GM18499 (cell line): ENCODE results near the gene NBPF1.
"Not testable (repeated sequence)": the region's sequence is repeated elsewhere in the genome, so short reads cannot be mapped to it uniquely, and the experiment has no call there.

Experiments
- ATAC-seq: cut with Tn5 transposase; IDR thresholded peaks from one replicate; pipeline ENCODE4 v1.9.1; 2021; ENCODE audit warnings: moderate number of reproducible peaks; ENCODE audit not compliant: insufficient read depth, unreplicated experiment

The NBPF1 gene

GRCh38 chr1:16613185-16614147 lies at the start of gene NBPF1:
NBPF1 (minus strand) TSS chr1:16613564.
- no peak for ATAC-seq

- not testable (repeated sequence) for ATAC-seq
Measured at GRCh38 chr1:16658234-16658633, 44.9 kb upstream of the NBPF1 start.

DNA sequence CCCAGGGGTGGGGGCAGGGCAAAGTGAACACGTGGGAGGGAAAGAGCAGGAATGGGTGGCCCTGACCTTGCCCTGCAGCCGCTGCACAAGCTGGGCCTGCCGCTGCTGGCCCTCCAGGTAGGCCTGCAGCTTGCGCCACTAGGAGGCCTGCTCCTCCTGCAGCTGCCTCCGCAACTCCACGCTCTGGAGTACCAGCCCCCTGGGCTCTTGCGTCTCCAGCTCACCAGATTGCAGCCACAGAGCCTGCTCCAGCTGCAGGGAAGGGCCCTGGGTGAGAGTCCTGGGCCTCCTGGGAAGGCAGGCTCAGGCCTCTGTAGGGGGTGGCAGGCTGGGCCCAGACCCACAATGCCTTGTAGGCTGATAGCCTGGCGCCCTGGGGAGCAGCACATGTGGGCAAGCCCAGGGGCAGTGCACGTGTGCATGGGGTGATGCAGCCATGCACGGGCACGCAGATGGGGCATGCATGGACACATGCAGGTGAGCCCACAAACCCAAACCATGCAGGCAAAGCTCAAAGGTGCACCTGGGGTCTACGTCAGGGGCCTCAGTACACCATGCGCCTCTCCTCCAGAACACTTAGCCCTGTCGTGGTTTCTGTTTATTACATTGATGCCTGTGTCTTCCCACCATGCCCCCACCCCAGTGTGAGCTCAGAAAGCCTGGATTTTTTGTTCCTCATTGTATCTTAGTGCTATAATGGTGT lies 43.8 kb upstream of the NBPF1 start:
- ATAC-seq: not testable (repeated sequence)

DNA sequence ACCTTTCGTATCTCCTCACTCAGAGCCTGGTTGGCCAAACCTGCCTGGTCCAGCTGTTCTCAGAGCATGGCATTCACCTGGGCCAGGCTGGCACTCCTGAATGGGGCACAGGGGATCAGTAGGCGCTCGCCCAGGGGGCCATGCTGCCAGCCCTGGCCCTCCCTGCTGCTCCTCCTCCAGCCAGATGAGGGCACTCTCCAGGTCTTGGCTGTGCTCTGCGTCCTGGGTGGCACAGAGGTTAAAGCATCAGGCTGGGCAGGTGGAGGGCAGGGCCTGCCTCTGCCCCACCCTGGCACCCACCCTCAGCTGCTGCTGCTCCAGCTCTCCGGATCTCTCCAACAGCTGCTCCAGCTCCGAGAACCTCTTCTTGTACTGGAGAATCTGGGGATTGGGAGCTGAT lies 43.2 kb upstream of the NBPF1 start:
- ATAC-seq: not testable (repeated sequence)

- not testable (repeated sequence) for ATAC-seq
Measured at GRCh38 chr1:16651560-16651959, 38.2 kb upstream of the NBPF1 start.

DNA sequence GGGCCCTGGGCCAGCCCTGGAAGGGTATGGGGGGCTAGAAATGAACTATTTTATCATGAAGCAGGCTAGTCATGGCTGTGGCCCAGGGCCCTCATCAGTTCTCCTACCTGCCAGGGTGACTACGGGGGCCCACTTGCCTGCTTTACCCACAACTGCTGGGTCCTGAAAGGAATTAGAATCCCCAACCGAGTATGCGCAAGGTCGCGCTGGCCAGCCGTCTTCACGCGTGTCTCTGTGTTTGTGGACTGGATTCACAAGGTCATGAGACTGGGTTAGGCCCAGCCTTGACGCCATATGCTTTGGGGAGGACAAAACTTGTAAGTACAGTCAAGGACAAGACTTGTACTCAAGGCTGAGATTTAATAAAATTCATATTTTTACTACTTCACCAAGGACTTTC lies 36.6 kb upstream of the NBPF1 start:
- ATAC-seq: not testable (repeated sequence)

DNA sequence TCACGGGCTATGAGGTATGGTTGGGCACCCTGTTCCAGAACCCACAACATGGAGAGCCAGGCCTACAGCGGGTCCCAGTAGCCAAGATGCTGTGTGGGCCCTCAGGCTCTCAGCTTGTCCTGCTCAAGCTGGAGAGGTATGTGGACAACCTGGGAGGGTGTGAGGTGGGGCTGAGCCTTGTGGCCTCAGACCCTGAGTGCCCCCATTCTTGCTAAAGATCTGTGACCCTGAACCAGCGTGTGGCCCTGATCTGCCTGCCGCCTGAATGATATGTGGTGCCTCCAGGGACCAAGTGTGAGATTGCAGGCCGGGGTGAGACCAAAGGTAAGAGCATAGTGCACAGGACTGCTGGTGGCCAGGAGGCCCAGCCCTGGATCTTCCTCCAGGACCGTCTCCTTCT lies 36.0 kb upstream of the NBPF1 start:
- not testable (repeated sequence) for ATAC-seq

- ATAC-seq: not testable (repeated sequence)
Measured at GRCh38 chr1:16648756-16649155, 35.4 kb upstream of the NBPF1 start.

DNA sequence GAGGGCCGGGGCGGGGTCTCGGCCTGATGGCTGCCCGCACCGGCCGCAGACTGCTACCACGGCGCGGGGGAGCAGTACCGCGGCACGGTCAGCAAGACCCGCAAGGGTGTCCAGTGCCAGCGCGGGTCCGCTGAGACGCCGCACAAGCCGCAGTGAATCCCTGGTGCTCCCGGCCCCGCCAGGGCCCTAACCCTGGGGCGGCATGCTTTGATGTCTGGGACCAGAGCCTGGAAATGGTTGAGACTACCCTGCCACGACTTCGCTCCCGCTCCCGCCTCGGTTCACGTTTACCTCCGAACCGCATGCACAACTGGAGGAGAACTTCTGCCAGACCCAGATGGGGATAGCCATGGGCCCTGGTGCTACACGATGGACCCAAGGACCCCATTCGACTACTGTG lies 34.9 kb upstream of the NBPF1 start:
- ATAC-seq: not testable (repeated sequence)

DNA sequence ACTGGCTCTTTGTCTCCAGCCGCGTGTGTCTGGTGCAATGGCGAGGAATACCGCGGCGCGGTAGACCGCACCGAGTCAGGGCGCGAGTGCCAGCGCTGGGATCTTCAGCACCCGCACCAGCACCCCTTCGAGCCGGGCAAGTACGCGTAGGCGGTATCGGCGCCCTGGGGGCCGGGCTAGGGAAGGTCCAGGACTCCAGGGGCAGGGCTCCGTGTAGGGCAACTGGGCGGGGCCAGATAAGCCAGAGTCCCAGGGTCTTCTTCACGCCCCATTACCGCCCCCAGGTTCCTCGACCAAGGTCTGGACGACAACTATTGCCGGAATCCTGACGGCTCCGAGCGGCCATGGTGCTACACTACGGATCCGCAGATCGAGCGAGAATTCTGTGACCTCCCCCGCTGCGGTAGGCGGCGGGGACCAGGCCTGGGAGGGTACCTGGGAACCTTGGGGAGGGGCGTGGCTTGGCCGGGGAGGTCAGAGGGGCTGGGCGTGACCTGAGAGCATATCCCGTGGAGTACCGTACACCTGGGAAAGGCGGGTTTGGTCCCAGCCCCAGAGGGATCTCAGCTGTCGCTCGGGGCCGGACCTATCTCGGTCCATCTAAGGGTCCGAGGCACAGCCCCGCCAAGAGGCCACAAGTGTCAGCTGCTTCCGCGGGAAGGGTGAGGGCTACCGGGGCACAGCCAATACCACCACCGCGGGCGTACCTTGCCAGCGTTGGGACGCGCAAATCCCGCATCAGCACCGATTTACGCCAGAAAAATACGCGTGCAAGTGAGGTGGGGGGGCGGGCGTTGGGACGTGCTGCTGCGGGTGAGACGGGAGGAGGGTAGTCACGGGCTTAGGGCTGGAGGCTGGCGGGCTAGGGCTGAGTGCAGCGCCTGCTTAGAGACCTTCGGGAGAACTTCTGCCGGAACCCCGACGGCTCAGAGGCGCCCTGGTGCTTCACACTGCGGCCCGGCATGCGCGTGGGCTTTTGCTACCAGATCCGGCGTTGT lies 34.1 kb upstream of the NBPF1 start:
- not testable (repeated sequence) for ATAC-seq

DNA sequence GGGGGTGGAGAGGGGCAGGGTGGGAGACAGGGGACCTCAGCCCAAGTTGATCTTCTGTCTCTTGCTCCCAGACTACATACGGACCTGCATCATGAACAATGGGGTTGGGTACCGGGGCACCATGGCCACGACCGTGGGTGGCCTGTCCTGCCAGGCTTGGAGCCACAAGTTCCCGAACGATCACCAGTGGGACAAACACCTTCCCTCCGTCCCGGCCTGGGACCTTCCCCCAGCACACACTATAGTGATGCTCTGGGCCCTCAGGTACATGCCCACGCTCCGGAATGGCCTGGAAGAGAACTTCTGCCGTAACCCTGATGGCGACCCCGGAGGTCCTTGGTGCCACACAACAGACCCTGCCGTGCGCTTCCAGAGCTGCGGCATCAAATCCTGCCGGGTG lies 33.4 kb upstream of the NBPF1 start:
- not testable (repeated sequence) for ATAC-seq

DNA sequence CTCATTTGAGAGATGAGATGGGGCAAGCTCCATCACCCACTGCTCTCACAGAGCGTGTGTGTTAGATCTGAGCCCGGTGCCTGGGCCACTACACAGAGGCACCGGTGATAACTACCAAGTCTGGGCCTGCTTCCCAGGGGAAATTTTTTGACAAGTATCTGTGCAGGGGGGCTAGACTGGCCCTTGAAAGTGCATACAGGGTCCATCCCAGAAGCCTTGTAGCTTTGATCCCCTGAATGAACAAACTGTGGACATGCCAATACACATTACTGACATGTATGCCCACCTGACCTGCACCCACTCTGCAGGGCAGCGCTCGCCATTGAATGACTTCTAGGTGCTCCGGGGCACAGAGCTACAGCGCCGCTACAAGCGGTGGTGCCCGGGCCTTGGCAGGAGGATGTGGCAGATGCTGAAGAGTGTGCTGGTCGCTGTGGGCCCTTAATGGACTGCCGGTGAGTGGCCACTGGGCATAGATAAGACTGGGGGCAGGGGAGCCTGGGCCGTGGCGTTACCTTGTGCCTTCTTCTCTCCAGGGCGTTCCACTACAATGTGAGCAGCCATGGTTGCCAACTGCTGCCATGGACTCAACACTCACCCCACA lies 32.8 kb upstream of the NBPF1 start:
- not testable (repeated sequence) for ATAC-seq

DNA sequence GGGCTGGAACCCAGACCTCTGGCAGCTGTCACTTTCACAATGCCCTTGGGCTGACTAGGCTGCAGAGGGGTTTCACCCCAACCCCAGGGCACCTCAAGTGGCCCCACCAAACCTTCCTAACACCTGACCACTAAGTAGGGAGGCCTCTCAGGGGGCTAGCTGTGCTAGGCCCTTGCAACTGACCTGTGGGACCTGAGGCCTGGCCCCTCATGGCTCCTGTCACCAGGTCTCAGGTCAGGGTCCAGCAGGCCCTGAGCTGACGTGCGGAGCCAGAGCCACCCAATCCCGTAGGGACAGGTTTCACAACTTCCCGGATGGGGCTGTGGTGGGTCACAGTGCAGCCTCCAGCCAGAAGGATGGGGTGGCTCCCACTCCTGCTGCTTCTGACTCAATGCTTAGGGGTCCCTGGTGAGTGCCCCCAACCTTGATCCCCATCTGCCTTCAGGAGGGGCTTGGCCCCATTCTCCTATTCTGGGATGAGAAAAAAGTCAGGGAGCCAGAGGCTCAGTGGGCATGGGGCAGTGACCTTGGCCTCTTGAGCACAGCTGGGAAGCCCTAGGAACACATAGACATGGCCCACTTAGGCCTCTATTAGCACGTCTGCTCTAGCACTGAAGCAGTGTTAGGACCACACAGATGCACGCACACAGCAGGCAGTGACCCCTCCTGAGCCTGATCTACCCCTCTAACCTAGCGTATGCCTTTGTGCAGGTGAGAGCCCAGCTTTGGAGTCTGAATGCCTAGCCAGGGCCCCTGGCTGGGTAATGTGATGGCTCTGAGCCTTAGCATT lies 32.1 kb upstream of the NBPF1 start:
- not testable (repeated sequence) for ATAC-seq

DNA sequence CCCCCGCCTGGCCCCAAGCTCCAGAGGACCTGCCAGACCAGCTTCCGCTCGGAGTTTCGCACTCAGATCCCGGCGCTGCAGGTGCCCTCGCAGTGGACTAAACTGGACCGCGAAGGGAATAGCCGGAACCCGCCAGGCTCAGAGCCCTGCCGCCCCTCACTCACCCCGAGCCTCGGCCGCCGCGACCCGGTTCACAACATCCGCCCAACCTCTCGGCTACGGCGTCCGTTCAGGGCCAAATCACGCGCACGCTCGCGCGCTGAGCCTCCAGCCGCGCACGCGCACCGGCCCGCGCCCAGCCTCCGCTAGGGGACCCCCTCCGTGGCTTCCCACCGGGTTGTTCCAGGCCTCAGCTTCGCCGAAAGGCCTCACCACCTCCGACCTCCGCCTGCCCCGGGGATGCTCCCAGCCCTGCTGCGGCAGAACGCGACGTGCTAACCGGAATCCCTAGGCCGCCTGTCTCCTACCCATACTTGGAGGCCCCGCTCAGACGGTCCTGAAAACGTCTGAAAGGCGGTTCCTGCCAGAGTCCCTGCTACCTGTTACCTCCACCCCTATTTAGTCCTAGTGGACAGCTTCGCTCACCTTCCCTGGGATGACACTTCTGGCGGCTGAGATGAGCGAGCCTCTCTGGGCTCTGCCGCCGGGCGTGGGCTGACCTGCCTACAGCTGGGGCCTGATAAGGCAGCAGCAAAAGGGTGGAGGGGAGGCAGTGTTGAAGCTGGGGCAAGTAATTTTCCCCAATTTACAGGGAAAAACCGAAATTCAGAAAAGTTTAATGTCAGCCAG lies 31.3 kb upstream of the NBPF1 start:
- not testable (repeated sequence) for ATAC-seq

- ATAC-seq: no peak
Measured at GRCh38 chr1:16644193-16644481, 30.8 kb upstream of the NBPF1 start.

DNA sequence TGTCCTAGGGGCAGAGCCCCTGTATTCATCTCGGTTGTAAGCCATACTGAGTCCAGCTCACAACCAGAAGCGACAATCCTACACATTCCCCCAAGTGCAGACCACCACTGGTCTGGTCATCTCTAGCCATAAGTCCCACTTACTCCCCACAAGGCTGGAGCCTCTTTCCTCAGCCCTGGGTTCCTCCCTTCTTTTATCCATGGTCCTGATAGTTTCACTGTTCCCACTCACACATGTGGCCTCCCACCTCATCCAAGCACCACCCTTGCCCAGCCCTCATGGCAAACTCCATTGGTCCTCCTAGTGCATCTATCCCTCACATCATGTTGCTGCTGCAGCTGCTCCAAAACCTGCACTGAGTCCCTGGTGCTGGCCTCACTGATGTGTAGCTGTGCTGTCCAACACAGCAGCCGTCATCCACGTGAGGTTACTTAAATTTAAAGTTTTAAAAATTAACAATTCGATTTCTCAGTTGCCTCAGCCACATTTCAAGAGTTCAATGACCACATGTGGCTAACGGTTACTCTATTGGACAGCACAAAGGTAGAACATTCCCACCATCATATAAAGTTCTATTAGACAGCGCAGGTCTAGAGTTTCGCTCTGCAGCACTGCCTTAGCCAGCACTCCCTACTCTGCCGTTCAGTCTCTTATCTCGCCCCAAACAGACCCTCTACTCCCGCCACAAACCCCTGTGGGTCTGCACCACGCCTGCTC lies 30.3 kb upstream of the NBPF1 start:
- not testable (repeated sequence) for ATAC-seq

DNA sequence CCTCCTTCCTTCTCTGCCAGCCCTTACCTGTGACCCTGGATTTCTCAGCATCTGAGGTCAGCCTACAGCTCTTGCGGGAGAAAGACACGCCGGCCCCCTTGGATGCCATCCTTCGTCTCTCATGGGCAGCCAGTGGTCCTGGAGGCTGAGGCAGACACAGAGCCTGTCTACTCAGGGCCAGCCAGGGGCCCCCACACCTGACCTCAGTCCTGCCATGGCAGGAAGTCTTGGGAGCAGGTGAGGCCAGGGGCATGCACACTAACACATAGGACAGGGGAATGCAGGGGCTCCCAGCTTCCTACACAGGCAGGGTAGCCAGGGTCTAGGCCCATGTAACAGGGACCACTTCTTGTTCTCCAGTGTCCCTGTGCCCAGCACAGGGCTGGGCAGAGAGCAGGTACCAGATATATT lies 29.6 kb upstream of the NBPF1 start:
- not testable (repeated sequence) for ATAC-seq
